GM18505 (cell line): Measurements from ENCODE around the gene NBAS.

ENCODE experiments used
- ATAC-seq: cut with Tn5 transposase; IDR thresholded peaks from one replicate; pipeline ENCODE4 v1.9.1; 2021; ENCODE audit not compliant: unreplicated experiment
- POLR2A ChIP-seq: IDR thresholded peaks from 4 replicates; pipeline ENCODE4 v1.6.1; 2011; ENCODE audit warnings: borderline replicate concordance; ENCODE audit not compliant: insufficient read depth, insufficient read length; ENCODE audit errors: extremely low read depth

NBAS gene

DNA sequence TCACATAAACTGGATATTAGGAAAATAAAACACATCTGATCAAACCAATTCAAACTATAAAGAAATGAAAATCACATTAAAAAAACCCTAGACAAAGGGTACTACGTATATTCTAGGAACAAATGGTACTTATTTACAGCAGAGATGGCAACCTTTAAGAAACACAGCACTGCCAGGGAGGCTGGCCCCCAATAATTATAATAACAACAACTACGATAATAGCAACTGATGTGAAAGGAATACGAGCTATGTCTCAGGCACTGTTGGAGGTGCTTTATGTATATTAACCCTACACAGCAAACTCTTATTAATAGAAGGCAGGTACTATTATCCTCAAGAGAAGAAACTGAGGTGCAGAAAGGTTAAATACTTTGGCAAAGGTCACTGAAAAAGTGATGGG, 193.9 kb downstream of the NBAS start:
- no peak for ATAC-seq
- TF ChIP-seq POLR2A: no peak

DNA sequence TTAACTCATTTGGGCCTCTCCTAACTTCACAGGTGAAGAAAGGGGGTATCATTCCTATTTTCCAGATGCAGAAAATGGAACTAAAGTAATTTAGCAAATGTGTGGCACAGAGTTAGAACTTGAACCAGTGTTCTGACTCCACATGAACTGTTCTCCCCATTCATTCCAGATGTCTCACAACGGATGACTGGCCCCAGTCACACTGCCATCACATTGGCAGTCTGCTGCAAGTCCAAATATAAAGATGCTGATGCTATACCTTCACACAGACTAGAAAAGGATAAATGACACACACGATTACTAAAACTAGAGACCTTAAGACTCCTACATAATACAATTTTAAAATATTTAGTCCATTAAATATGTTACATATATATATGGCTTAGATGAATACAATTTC, 195.7 kb downstream of the NBAS start:
- TF ChIP-seq POLR2A: no peak
- no peak for ATAC-seq

- no peak for ATAC-seq
- TF ChIP-seq POLR2A: no peak
Measured at GRCh38 chr2:15364561-15364960, 196.6 kb downstream of the NBAS start.

DNA sequence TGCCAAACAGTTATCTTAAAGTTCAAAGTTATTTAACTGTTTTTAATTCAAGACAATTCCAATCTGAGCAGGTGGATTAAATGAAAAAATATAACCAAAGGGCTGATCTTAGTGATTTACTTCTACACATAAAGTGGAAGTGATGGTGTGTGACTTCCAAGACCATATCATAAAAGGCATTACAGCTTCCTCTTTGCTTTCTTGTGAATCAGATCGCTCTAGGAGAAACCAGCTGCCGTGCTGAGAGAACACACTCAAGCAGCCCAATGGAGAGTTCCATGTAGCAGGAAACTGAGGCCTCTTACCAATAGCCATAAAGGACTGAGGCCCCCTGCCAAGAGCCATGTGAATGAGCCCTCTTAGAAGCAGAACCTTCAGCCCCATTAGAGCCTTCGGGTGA, 197.4 kb downstream of the NBAS start:
- no peak for TF ChIP-seq POLR2A

GRCh38 chr2:15363142-15363541, 198.0 kb downstream of the NBAS start:
- no peak for TF ChIP-seq POLR2A
- no peak for ATAC-seq

More for the DNA sequence above, 197.4 kb downstream of the NBAS start:
- ATAC-seq: no peak

DNA sequence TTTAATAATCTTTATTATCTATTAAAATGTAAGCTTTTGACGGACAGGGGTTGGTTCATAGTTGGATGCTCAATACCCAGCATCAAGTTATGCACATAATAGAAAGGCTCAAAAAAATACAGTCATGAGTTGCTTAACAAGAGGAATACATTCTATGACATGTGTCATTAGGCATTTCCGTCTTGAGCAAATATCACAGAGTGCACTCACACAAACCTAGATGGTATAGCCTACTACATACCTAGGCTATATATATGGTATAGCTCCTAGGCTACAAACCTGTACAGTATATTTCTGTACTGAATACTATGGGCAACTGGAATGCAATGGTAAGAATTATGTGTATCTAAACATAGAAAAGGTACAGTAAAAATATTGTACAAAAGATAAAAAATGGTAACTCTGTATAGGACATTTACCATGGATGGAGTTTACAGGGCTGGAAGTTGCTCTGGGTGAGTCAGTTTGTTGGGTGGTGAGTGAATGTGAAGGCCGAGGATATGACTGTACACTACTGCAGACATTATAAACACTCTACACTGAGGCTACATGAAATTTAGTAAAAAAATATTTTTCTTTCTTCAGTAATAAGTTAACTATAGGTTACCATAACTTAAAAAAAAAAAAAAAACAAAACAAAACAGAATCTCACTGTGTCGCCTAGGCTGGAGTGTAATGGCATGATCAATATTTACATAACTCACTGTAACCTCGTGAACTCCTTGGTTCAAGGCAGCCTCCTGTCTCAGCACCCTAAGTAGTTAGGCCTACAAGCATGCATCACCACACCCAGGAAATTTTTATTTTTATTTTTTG, 201.2 kb downstream of the NBAS start:
- no peak for ATAC-seq
- no peak for TF ChIP-seq POLR2A

DNA sequence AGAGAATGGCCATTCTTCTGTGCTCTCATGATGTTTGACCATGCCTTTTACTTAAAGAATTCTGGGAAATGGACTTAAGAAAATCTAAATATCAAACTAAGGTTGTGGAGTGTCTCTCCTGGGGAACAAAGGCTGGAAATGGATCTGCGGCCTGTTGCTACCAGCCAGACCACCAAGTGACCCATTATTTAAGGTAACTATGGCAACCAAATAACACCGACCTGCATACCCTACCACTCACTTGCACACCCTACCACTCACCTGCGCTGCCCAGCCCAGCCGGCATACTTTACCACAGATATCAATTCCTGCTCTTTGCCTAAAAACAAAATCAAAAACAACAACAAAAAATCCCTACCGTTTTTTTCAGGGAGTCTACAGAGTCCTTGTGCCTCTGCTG, 203.2 kb downstream of the NBAS start:
- no peak for ATAC-seq
- no peak for TF ChIP-seq POLR2A

- no peak for TF ChIP-seq POLR2A
Measured at GRCh38 chr2:15357186-15357585, 203.9 kb downstream of the NBAS start.

GRCh38 chr2:15355386-15355785, 205.7 kb downstream of the NBAS start:
- no peak for ATAC-seq
- no peak for TF ChIP-seq POLR2A

More at GRCh38 chr2:15357186-15357585, 203.9 kb downstream of the NBAS start:
- ATAC-seq: no peak

DNA sequence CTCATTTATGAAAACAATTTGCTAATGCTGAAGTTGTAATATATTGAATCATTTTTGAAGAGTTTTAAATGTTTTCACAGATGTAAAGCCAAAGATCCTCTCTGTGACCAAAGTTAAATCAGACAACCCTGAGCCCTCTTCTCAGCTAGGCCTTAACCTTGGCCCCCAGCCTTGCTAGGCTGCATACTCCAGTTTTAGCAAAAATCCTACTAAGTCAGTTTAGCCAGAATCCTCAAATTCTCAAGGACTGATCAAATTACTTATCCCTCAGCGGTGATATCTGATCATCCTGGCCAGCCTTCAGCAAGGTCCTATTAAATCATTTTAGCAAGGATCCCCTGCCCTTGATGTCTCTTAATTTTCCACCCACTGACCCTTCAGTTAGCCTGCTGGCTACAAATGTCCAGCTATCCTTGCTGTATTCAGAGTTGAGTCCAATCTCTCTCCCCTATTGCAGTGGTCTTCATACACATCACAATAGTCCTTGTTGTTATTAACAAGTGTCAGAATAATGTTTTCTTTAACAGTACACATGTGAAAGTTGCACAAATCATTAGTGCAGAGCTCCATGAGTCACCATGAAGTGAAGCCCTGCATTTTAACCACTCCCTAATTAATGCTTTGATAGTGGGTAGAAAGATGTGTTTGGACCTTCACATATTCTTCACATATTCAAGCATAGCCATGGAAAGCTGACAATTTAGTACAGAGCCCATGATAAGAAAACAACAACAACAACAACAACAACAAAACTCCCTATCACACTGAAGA, 206.4 kb downstream of the NBAS start:
- no peak for TF ChIP-seq POLR2A
- no peak for ATAC-seq

DNA sequence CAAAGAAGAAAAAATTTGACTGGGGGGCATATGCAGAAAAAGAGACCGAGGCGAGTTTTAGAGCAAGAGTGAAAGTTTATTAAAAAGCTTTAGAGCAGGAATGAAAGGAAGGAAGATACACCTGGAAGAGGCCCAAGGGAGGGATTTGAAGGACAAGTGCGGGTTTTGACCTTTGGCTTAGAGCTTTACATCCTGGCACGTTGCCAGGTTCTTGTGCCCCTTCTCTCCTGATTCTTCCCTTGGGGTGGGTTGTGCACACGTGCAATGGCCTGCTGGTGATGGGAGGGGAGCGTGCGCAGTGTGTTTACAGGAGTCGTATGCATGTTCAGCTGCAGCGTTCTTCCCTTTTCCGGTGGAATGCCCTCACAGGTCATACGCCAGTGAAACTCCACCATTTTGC, 208.8 kb downstream of the NBAS start:
- ATAC-seq: no peak
- no peak for TF ChIP-seq POLR2A

GRCh38 chr2:15348636-15349035, 212.5 kb downstream of the NBAS start:
- no peak for TF ChIP-seq POLR2A
- no peak for ATAC-seq

- TF ChIP-seq POLR2A: no peak
- ATAC-seq: no peak
Measured at GRCh38 chr2:15348045-15348444, 213.1 kb downstream of the NBAS start.

- ATAC-seq: no peak
- no peak for TF ChIP-seq POLR2A
Measured at GRCh38 chr2:15346624-15347023, 214.5 kb downstream of the NBAS start.

DNA sequence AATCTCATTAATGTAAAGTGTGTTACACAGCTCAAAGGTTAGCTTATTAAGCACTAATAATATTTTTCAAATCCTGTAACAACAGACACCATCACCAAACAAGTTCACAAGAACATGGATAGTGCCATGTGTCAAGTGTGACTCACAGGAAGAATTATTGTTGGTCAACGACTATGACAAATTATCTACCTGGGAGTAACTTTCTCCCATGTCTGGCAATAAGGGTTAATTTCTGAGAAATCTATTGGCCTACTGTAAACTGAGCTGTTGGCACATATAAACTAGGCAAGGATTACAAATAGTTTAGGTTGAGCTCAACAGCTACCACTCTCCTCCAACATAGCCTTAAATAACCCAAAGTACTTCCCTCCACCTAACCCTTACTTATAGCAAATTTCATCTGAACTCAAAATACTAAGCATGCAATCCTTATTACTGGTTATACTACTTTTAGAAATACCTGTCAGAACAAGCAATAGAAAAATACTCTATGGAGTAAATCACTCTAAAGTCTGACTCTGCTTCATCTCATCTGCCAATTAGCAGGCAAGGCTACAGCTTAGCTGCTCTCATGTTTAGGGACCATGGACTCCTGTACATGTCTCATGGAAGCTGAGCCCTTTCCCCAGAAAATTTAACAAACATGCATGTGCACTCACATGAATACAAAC, 223.0 kb downstream of the NBAS start:
- ATAC-seq: no peak

More for the DNA sequence above, 223.0 kb downstream of the NBAS start:
- TF ChIP-seq POLR2A: no peak
